HepG2 (cell line): ENCODE results near the gene FAM131C. TPM values are rescaled to one million over a fixed set of nuclear protein-coding genes. Genes with fewer than 3 reads are reported as not detected.
A peak's percentile ranks its signal among the peaks of the same experiment; 100 is the strongest.

Experiments used
- BRD4 ChIP-seq: sonication (generic); formaldehyde crosslinking; IDR thresholded peaks from 2 replicates; pipeline ENCODE4 v1.4.0; 2020; ENCODE audit warnings: missing genetic modification reagents
- CTCF ChIP-seq: sonication (generic); formaldehyde crosslinking; IDR thresholded peaks from 2 replicates; pipeline ENCODE4 v1.5.0; 2020; ENCODE audit warnings: mild to moderate bottlenecking, missing genetic modification reagents, moderate library complexity
- HDAC2 ChIP-seq: sonication (generic); formaldehyde crosslinking; IDR thresholded peaks from 2 replicates; pipeline ENCODE4 v1.4.0; 2020; ENCODE audit warnings: missing genetic modification reagents
- HMGXB3 ChIP-seq: sonication (generic); formaldehyde crosslinking; IDR thresholded peaks from 2 replicates; pipeline ENCODE4 v1.4.0; 2020; ENCODE audit warnings: missing genetic modification reagents, borderline replicate concordance
- RFXAP ChIP-seq: sonication (generic); formaldehyde crosslinking; IDR thresholded peaks from 2 replicates; pipeline ENCODE4 v1.4.0; 2020; ENCODE audit warnings: missing genetic modification reagents, borderline replicate concordance
- SALL2 ChIP-seq: sonication (generic); formaldehyde crosslinking; IDR thresholded peaks from 2 replicates; pipeline ENCODE4 v1.8.1; 2023; ENCODE audit warnings: mild to moderate bottlenecking, missing genetic modification reagents, inconsistent platforms
- SMC3 ChIP-seq: IDR thresholded peaks from 2 replicates; pipeline ENCODE4 v1.6.1; 2011; ENCODE audit warnings: low read length, improper control_type of control experiment
- SNAPC2 ChIP-seq: sonication (generic); formaldehyde crosslinking; IDR thresholded peaks from 2 replicates; pipeline ENCODE4 v1.8.1; 2022; ENCODE audit warnings: mild to moderate bottlenecking, missing genetic modification reagents
- SP2 ChIP-seq: sonication (generic); formaldehyde crosslinking; IDR thresholded peaks from 2 replicates; pipeline ENCODE4 v1.5.1; 2020; ENCODE audit warnings: mild to moderate bottlenecking, missing genetic modification reagents
- ZNF496 ChIP-seq: sonication (generic); formaldehyde crosslinking; IDR thresholded peaks from 2 replicates; pipeline ENCODE4 v1.8.1; 2023; ENCODE audit warnings: mild to moderate bottlenecking, moderate library complexity, missing genetic modification reagents; ENCODE audit not compliant: insufficient replicate concordance
- ZNF570 ChIP-seq: sonication (generic); formaldehyde crosslinking; IDR thresholded peaks from 2 replicates; pipeline ENCODE4 v1.4.0; 2020; ENCODE audit warnings: mild to moderate bottlenecking, missing genetic modification reagents, borderline replicate concordance
- ZNF609 ChIP-seq: sonication (generic); formaldehyde crosslinking; IDR thresholded peaks from 2 replicates; pipeline ENCODE4 v1.4.0; 2020; ENCODE audit warnings: mild to moderate bottlenecking, missing genetic modification reagents, borderline replicate concordance
- polyA plus RNA-seq, 8 experiments: library from polyadenylated mRNA; depleted of rRNA in 3 of 8; stranded (reverse) in 7 of 8; unstranded in 1 of 8; fragments of >200 nt; fragmentation: Illumina TruSeq in 4 of 8; extraction: Trizol in 4 of 8; gene quantifications; 2 replicates each; pipeline versions ENCODE4 v1.2.1 to v1.2.3, GENCODE V29; 2011 to 2016; ENCODE audit warnings: low read depth in 4 of 8, missing spikeins in 1 of 8, mixed read lengths in 1 of 8; ENCODE audit not compliant: insufficient read depth in 1 of 8
- total RNA-seq, 5 experiments: library from RNA; depleted of rRNA; stranded (reverse); fragments of >200 nt; fragmentation: Illumina TruSeq; extraction: Trizol; gene quantifications; 2 replicates each; pipeline ENCODE4 v1.2.3, GENCODE V29; 2016; ENCODE audit warnings: low read depth in 1 of 5
- TF ChIP-seq, protein P1 (sequence below): sonication (generic); formaldehyde crosslinking; IDR thresholded peaks from 2 replicates; pipeline ENCODE4 v1.8.0; 2022; ENCODE audit warnings: low read depth, missing genetic modification reagents
- TF ChIP-seq, protein P2 (sequence below): sonication (generic); formaldehyde crosslinking; IDR thresholded peaks from 2 replicates; pipeline ENCODE4 v1.5.0; 2020; ENCODE audit warnings: missing genetic modification reagents, mild to moderate bottlenecking, borderline replicate concordance
- TF ChIP-seq, protein P3 (sequence below): sonication (generic); formaldehyde crosslinking; IDR thresholded peaks from 2 replicates; pipeline ENCODE4 v1.5.1; 2020; ENCODE audit warnings: missing genetic modification reagents, mild to moderate bottlenecking, borderline replicate concordance

The FAM131C gene
- total and polyA plus RNA-seq, 2 of the 13 experiments (the other 11 are each of a cell fraction or from before 2014, with no cell fraction given) = 0.07 TPM; not detected in 1

GRCh38 chr1:16012590-16013219, 60.7 kb downstream of the FAM131C start (continued):
- TF ChIP-seq ZNF496 (CRISPR knock-in tag) = no peak
- TF ChIP-seq SNAPC2 (CRISPR knock-in tag) = no peak
- peak; percentile 39; the same call in 1 of the 2 replicates for TF ChIP-seq ZNF609
- no peak for TF ChIP-seq SP2 (CRISPR knock-in tag)
- TF ChIP-seq CTCF = peak; percentile 51
- no peak for TF ChIP-seq HMGXB3 (CRISPR knock-in tag)
- no peak for TF ChIP-seq RFXAP (CRISPR knock-in tag)
- no peak for TF ChIP-seq BRD4 (CRISPR knock-in tag)
- TF ChIP-seq ZNF570 = no peak
- TF ChIP-seq, protein P1, sequence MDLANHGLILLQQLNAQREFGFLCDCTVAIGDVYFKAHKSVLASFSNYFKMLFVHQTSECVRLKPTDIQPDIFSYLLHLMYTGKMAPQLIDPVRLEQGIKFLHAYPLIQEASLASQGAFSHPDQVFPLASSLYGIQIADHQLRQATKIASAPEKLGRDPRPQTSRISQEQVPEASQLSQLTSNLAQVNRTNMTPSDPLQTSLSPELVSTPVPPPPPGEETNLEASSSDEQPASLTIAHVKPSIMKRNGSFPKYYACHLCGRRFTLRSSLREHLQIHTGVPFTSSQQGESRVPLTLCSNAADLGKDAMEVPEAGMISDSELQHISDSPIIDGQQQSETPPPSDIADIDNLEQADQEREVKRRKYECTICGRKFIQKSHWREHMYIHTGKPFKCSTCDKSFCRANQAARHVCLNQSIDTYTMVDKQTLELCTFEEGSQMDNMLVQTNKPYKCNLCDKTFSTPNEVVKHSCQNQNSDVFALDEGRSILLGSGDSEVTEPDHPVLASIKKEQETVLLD (CRISPR knock-in tag) = no peak
- TF ChIP-seq SMC3 = no peak
- TF ChIP-seq, protein P2, sequence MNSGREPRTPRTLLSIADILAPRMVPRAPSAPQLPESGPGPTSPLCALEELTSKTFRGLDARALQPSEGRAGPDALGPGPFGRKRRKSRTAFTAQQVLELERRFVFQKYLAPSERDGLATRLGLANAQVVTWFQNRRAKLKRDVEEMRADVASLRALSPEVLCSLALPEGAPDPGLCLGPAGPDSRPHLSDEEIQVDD (CRISPR knock-in tag) = no peak
- TF ChIP-seq HDAC2 (CRISPR knock-in tag) = no peak
- TF ChIP-seq SALL2 (CRISPR knock-in tag) = no peak
- TF ChIP-seq, protein P3, sequence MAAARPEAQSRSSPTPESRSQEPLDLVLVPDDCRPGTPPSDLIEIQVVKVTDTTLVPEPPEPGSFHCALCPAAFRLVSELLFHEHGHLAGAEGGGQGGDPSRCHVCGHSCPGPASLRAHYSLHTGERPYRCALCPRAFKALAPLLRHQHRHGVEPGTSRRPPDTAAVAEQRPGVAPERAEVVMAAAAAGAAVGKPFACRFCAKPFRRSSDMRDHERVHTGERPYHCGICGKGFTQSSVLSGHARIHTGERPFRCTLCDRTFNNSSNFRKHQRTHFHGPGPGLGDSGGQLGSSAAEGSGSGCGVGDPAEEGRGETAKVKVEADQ (CRISPR knock-in tag) = no peak
